Uterus (tissue), 2 donors: ENCODE measurements around the gene UBL3.

ENCODE experiments used
- POLR2A ChIP-seq, 2 donors: fragments of 450-650 bp; IDR thresholded peaks; one replicate each; pipeline ENCODE4 v1.6.1; 2016; ENCODE audit warnings: antibody characterized with exemption in 2 of 2, mild to moderate bottlenecking in 1 of 2, moderate library complexity in 1 of 2
- TF ChIP-seq, protein P1 (sequence below), 4 experiments: fragments of 200-600 bp in 2 of 4; fragments of 450-650 bp in 2 of 4; sonication (generic) in 2 of 4; IDR thresholded peaks; one replicate each; pipeline ENCODE4 v1.5.1; 2016 to 2019; ENCODE audit warnings: antibody characterized with exemption in 4 of 4, mild to moderate bottlenecking in 2 of 4, moderate library complexity in 1 of 4

DNA sequence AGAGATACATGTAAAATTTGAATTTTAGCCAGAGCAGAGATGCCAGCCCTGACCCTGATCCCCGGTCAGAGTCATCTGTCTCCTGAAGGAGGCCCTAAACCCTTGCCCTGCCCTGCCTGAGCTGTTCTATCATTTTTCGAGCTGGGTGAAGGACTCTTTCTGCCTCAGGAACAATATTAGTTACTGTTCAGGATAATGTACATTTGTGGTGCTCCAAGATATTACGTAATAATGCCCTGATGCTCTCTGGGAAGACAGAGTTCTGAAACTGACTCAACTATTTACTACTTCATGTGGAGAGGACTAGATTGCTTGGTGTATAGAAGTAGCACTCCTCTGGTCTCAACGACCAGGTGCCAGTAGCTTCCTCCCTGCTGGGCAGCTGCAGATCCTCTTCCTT lies 37.9 kb upstream of the UBL3 start:
- TF ChIP-seq, protein P1, sequence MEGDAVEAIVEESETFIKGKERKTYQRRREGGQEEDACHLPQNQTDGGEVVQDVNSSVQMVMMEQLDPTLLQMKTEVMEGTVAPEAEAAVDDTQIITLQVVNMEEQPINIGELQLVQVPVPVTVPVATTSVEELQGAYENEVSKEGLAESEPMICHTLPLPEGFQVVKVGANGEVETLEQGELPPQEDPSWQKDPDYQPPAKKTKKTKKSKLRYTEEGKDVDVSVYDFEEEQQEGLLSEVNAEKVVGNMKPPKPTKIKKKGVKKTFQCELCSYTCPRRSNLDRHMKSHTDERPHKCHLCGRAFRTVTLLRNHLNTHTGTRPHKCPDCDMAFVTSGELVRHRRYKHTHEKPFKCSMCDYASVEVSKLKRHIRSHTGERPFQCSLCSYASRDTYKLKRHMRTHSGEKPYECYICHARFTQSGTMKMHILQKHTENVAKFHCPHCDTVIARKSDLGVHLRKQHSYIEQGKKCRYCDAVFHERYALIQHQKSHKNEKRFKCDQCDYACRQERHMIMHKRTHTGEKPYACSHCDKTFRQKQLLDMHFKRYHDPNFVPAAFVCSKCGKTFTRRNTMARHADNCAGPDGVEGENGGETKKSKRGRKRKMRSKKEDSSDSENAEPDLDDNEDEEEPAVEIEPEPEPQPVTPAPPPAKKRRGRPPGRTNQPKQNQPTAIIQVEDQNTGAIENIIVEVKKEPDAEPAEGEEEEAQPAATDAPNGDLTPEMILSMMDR (IDR thresholded peaks at IDR 0.05), result no peak
- no peak for TF ChIP-seq POLR2A (IDR thresholded peaks at IDR 0.05)
